HG03103 (cell line): ENCODE measurements around the gene CEP170B.

Source experiments
- ATAC-seq: cut with Tn5 transposase; IDR thresholded peaks from one replicate; pipeline ENCODE4 v1.9.1; 2021; ENCODE audit warnings: low read depth; ENCODE audit not compliant: unreplicated experiment

Gene CEP170B

GRCh38 chr14:104928391-104929133 lies 63.5 kb downstream of the CEP170B start:
- no peak for ATAC-seq

DNA sequence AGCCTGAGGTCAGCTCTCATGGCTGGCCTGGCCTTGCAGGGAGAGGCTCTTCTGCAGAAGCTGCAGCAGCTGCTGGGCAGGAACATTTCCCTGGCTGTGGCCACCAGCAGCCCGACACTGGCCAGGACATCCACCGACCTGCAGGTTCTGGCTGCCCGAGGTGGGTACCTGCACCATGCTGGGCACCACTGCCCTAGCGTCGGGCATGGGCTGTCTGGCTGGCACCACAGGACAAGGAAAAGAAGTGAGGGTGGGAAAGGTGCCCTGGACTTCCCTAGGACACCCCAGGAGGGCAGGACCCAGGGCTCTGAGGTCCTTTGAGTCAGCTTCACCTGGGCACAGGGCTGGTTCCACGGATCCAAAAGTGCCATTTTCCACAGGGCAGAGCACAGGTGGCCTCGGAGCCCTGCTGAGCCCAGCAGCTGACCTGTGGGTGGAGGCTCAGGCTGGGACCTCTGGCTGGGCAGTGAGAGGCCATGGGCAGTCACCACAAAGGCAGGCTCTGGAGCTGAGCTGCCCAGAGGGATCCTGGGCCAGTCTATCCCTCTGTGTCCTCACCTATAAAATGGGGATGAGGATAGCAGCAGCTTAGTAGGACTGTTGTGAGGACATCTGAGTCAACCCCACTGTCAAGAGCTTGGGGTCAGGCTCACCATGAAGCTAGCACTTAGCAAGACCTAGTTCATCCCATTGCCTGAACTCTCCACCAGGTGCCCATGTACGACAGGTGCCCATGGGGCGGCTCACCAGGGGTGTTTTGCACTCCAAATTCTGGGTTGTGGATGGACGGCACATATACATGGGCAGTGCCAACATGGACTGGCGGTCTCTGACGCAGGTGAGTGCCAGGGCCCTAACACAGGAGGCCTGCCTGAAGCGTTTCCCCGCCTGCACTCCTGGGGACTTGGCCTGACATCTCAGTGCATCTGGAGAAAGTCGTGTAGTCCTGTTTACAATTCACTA lies 64.5 kb downstream of the CEP170B start:
- no peak for ATAC-seq

- no peak for ATAC-seq
These were observed 65.6 kb downstream of the CEP170B start for GRCh38 chr14:104930526-104931303.

- ATAC-seq = no peak
These were observed 66.3 kb downstream of the CEP170B start for GRCh38 chr14:104931304-104931770.

DNA sequence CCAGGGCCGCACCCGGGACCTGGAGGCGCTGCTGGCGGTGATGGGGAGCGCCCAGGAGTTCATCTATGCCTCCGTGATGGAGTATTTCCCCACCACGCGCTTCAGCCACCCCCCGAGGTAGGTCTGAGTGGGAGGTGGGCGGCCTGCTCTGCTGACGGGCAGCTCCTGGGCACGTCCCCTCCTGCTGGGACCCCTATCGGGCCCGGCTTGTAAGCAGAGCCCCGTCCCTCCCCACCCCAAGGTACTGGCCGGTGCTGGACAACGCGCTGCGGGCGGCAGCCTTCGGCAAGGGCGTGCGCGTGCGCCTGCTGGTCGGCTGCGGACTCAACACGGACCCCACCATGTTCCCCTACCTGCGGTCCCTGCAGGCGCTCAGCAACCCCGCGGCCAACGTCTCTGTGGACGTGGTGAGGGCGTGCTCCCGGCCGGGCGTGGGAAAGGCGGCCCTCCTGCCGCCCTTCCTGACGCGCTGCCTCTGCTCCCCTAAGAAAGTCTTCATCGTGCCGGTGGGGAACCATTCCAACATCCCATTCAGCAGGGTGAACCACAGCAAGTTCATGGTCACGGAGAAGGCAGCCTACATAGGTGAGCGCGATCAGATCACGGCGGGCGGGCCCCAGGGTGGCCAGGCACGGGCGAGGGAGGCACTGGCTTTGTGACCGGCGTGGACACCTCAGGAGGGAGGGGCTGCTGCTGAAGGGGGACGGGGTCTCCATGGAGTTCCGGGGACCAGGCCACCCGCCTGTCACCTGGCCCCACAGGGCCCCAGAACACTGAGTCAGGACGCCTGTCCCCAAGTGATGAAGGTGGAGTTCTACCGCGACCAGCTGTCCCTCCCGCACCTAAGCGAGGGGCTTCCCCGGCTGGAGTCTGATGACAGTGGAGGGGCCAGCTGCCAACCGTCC lies 67.0 kb downstream of the CEP170B start:
- no peak for ATAC-seq

GRCh38 chr14:104932676-104933631 lies 67.9 kb downstream of the CEP170B start:
- no peak for ATAC-seq

DNA sequence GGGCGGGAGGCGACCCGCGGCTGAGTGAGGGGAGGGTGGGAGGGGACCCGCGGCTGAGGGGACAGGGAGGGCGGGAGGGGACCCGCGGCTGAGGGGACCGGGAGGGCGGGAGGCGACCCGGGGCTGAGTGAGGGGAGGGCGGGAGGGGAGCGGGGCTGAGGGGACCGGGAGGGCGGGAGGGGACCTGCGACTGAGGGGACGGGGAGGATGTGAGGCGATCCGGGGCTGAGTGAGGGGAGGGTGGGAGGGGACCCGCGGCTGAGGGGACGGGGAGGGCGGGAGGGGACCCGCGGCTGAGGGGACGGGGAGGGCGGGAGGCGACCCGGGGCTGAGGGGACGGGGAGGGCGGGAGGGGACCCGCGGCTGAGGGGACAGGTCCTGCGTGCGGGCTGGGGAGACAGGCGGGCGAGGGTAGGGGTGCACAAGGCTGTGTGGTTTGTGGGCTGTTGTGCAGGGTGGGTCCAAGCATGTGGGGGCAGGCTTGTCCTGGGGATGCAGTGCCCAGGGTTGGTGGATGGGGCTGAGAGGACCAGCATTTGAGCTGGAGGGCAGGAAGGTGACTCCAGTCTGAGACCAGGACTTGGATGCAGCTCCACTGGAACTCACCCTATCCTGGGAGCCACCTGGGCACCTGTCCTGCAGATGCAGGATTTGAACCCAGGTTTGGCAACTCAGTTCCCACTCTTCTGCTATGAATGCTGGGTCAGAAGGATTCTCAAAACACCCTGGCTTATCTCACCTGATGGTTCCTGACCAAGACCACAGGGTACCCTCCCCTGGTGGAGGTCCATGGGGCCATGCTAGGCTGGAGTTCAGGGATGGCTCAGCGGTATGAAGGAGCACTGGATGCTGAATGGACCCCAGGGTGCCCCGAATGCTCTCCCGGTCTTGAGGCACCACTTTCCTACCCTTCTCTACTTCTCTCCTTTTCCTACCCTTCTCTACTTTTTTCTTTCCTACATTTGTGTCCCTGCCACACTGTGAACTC lies 69.0 kb downstream of the CEP170B start:
- no peak for ATAC-seq

DNA sequence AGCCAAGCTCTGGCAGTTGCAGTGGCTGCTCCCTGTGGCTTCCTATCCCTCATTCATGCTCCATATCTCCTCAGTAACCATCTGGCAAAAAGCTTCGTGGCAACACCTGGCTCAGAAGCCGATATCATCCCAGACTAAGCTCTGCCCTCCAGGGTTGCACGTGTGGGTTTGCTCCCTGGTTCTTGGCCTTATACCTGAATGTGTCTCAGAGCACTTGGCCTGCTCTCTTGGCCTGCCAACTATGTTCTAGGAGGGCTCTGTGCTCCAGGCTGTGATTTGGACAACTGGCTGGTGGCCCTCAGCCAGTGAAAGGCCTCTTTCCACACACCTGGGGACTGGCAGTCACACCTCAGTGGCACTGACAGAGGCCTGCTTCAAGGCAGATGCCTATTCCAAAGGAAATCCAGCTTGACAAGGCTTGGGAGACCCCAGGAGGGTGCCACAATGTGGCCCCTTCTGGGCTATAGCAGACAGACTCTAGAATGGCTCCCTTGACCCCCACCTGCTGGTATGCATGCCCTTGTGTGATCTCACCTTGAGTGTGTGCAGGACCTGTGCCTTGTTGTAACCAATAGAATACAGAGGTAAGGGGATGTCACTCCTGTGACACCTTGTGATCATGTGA lies 70.1 kb downstream of the CEP170B start:
- ATAC-seq = no peak

GRCh38 chr14:104935955-104936354 lies 70.9 kb downstream of the CEP170B start:
- no peak for ATAC-seq

- ATAC-seq = no peak
These were observed 71.5 kb downstream of the CEP170B start for GRCh38 chr14:104936361-104937155.

DNA sequence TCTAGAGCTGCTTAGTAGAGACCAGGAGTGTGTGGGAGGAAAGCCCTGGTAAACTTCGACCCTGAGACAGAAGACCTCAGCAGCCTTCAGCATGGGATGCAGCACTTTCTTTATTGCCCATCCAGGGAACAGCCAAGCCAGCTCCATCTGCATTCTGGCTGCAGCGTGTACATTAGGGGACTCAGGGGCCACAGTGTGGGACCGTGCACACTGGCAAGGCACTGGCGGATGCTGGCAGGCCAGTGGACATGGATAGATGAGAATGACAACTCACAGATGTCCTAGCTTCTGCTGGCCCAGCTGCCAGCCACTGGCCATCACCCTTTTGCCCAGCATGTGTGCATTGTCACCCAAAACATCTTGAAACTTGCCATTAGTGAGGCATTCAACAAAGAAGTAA lies 72.1 kb downstream of the CEP170B start:
- ATAC-seq = no peak

GRCh38 chr14:104937694-104938365 lies 72.8 kb downstream of the CEP170B start:
- no peak for ATAC-seq

DNA sequence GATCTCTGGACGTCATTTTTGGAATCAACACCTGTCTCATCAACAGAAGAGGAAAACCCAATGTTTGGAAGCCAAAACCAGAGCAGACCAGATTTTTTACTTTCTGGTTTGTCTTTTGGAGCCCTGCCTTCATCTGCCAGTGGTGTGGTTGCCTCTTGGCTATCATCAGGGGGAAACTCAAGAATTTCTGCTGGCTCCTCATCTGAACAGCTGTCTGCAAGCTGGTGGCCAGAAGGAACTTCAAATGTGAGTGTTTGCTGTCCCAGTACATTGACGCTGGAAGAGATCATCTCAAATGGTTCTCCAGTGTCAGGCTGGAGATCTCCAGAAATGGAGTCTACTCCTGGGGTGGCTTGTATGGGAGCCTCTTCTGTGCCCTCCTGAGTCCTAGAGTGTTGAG lies 73.4 kb downstream of the CEP170B start:
- ATAC-seq = no peak

DNA sequence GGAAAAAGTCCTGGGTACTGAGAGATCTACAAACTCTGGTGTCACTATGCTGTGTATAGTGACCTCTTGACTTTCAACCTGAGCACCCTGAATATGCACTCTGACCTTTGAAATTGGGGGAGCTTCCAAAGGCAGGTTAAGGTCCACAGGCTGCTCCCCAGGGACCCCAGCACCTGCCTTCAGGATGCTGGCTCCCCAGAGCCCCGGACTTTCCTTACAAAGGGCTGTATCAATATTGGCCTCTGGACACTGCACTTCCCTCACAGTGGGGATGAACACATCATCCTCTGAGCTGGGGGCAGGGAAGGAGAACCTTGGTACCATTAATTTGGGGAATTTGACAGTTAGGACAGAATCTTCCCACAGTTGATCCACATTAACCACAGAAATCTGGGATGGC lies 73.9 kb downstream of the CEP170B start:
- ATAC-seq = no peak

- ATAC-seq = no peak
These were observed 74.8 kb downstream of the CEP170B start for GRCh38 chr14:104939666-104940410.
